RKO (cell line): Measurements from ENCODE around the gene UBE2G1.

ENCODE experiments used
- DNase-seq: peaks from one replicate; pipeline ENCODE4 v3.0.0-alpha.2; 2016; ENCODE audit warnings: low spot score

UBE2G1 gene

DNA sequence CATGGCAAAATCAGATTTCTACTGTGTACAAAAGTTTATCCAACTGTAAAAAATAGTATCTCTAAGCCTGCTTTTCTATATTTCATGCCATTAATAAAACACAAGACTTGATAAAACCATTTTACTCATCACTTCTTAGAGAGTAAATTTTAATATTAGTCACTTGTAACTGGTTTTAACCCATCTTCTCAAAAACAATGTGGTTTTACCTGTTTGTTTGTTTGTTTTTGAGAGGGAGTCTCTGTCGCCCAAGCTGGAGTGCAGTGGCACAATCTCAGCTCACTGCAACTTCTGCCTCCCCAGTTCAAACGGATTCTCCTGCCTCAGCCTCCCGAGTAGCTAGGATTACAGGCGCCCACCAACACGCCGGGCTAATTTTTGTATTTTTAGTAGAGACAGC, 32.1 kb downstream of the UBE2G1 start:
- no peak for DNase-seq

DNA sequence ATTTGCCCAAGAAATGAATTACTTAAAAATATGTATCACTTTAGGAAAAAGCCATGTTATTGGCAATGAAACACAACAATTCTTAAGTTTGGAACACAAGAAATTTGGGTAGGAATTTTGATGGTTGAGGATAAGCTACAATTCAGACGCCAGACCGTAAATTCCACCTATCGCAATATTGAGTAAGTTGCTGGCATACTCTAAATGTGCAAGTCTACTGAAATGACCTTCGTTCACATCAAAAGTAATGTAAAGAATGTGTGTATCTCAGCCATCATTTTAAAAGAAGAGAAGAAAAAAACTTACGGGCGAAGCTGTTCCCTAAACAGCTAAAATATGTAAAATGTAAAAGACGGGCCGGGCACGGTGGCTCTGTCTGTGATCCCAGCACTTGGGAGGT, 33.4 kb downstream of the UBE2G1 start:
- no peak for DNase-seq

DNA sequence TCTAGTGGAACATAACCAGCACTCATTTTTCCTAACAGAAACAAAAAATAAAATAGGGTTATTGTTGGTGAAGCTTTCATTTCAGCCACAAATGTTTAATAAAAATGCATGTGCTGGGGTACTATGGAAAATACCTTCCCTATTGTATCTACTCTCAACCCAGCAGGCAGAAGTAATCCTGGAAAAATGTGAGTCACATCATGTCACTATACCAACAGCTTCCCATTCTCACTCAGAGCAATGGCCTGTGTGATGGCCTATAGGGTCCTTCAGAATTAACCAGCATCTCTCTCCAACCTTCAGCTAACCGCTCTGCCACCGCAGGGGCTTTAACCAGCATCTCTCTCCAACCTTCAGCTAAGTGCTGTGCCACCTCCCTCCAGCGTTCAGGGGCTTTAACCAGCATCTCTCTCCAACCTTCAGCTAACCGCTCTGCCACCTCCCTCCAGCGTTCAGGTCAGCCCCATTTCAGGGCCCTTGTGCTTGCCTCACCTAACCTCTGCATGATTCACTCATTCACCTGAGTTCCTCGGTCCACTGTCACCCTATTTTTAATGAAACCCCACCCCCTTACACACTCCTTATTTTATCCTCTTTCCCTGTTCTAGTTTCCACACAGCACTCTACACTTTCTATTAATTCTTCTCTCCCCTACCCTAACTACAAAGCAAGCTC, 34.0 kb downstream of the UBE2G1 start:
- DNase-seq: no peak

DNA sequence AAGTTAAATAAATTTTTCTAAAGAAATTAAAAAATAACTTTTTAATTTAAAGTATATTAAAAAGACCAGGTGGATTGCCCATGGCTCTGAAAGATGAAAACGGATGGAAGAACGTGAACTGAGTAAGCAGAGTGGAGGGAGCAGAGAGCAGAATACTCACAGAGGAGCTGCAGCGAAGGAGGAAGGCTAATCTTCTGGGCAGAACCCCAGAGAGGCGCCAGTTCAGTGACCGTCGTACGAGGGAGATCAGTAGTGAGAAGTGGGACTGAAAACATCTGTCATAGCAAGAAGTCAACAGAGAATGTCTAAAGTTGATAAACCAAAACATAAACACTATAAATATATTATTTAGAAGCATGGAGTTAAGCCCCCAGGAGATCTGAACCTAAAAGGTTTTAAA, 34.9 kb downstream of the UBE2G1 start:
- DNase-seq: no peak

DNA sequence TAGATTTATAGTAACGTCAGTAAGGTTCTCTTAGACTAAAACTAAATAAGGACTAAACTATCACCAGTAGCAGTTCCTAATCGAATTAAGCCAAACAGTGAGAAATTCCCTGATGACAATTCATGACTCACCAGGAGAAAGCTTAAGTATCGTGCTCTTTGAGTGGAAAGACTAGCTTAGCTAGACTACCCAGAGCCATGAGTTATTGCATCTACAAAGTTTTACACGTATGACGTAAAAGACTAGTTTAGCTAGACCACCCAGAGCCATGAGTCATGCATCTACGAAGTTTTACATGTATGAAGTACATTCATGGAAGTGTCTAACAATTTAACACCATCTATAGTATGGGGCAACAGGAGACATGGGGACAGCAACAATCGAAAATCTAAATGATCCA, 36.6 kb downstream of the UBE2G1 start:
- peak; percentile 86 for DNase-seq

DNA sequence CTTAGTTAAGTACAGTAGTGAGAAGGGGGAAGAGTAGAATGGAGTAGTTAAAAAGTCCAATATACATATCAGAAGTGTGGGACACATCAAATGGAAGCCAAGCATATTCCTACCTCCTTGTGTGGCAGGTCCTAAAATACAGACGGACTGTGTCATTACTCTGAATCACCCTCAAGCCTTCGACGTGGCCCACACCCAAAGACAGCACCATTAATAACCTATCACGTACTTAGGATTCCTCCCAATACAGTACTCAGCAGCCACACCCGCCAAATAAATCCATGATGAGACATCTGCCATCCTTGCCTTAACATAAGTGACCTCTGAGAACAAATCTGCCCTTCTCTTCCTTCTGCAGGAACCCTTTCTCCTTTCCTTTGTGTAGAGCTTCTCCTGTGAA, 38.9 kb downstream of the UBE2G1 start:
- DNase-seq: peak; percentile 12

DNA sequence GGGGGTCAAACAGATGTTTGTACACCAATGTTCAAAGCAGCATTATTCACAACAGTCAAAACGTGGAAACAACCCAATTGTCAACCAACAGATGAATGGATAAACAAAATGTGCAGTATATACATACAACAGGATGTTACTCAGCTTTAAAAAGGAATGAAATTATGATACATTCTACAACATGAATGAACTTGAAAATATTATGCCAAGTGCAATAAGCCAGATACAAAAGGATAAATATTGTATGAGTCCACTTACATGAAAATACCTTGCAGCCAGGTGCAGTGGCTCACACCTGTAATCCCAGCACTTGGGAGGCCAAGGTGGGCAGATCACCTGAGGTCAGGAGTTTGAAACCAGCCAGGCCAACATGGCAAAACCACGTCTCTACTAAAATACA, 39.9 kb downstream of the UBE2G1 start:
- no peak for DNase-seq

DNA sequence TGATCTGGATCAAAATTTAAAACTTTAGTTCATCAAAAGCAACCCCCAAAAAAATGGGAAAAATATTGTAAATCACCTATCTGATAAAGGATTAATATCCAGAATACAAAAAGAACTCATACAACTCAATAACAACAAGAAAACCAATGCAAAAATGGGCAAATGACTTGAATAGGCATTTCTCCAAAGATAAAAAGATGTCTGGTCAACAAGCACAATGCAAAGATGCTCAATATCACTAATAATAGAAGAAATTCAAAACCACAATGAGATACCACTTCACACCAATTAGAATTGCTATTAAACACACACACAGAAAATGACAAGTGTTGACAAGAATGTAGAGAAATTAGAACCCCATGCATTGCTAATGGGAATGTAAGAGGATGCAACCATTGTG, 40.4 kb downstream of the UBE2G1 start:
- no peak for DNase-seq

DNA sequence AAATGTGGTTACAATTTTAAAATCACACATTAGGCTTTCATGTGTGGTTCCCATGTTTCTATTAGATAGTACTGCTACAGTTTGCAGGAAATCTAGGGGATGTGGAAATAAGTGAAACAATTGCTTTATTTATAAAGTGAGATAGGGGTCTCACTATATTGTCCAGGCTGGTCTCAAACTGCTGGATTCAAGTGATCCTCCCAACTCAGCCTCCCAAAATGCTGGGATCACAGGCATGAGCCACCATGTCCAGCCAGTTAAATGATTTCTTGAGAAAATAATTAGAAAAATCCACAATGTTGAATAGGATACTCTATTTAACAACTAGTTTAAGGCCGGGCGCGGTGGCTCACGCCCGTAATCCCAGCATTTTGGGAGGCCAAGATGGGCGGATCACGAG, 42.0 kb downstream of the UBE2G1 start:
- DNase-seq: no peak

DNA sequence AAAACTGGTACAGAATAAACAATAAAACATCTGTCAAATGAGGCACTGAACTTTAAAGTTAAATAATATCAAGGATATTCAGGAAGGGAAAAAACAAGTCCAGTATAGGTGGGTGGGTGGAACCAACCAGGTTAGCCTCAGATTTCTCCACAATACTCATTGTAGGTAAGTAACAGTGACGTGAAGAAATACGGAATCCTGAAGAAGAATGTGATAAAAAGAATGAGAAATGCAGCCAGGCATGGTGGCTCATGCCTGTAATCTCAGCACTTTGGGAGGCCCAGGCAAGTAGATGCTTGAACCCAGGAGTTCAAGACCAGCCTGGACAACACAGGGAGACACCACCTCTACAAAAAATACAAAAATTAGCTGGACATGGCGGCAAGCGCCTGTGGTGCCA, 47.3 kb downstream of the UBE2G1 start:
- no peak for DNase-seq

DNA sequence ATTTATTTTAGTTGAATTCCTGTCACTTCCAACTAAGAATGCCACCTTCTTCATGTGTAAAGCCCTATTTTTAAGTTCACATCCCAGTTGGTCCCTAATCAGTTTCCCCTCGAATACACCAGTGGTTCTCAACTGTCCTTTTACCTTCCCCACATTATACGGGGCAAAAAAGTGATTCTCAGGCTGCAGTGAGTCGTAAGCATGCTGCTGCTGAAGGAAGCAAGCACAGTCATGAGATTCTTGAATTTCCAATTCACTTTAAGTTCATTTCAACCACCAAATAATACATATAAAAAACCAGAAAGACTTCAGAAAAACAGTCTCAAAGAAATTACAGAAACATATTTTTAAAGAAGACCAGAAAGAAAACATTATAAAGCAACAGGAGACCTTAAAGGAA, 47.9 kb downstream of the UBE2G1 start:
- DNase-seq: no peak

DNA sequence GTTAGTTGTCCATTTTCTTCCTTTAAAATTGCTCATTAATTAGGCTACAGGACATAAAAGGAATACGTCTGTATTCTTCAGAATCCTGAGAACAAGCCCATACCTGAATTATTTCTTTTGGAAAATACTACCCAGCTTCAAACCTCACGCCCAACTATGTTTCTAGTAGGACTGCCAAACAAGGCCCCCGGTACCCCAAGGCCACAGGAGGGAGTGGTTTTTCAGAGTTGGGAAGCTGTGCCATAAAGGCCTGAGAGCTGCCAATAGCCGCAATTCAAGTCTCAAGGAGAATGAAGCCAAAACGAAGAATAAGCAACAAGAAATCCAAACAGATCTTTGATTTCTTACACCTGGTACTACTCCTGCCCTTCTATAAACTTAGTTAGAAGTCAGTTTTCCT, 48.3 kb downstream of the UBE2G1 start:
- DNase-seq: no peak

DNA sequence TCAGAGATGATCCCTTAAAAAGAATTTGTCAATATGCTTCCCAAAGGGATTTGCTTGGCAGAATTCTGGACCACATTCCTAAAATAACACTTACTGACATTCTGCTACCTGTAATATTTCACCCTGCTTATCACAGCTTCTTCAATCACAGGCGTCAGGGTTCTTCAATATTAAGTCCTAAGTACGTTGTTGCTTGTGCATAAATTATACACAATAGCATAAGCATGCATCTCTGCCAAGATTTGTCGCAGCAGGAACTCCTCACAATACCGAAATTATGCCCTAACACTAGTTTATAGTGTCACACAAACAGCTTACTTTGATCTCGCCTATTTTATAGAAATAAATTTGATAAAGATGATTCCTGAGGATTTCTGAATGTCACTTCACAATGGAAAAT, 48.9 kb downstream of the UBE2G1 start:
- no peak for DNase-seq

DNA sequence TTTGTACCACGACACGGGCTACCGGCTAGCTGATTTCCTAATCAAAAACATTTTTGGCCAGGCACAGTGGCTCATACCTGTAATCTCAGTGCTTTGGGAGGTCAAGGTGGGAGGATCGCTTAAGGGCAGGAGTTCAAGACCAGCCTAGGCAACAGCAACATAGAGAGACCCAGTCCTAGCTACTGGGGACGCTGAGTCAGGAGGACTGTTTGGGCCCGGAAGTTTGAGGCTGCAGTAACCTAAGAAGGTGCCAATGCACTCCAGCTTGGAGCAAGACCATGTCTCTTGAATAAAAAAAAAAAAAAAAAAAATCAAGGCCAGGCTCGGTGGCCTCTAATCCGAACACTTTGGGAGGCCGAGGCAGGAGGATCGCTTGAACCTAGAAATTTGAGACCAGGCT, 49.8 kb downstream of the UBE2G1 start:
- DNase-seq: no peak

DNA sequence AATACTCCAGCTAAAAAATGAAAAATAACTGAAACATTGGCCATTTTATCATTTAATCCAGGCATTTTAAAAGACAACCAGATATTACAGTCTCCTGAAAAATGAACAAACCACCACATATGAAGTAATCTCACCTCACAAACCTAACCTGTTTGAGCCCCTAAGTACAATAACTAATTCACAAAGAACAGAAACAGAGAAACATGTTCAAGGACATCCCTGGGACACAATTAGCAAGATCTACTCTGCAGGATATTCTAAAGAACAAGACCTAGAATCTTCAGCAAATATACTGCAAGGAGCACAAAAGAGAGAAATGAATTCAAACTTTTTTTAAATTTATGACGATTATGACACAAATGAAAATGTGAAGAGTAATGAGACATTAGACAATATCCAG, 51.9 kb downstream of the UBE2G1 start:
- no peak for DNase-seq

DNA sequence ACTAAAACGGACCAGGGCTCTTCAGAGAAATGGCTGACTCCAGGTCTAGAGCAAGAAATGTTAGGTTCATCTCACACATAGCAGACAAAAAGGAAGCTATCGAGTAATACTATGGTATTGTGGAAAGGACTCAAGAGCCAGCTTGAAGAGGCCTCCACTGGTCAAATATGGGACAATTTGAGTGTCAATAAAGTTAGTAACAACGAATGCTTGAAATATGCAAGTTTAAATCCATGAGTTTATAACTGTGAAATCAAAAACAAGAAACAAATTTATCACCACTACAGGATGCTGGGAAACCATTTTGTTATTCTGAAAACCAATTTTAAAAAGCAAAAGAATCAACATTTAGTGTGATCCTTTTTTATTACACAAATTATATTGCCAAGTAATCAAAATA, 52.3 kb downstream of the UBE2G1 start:
- DNase-seq: no peak

DNA sequence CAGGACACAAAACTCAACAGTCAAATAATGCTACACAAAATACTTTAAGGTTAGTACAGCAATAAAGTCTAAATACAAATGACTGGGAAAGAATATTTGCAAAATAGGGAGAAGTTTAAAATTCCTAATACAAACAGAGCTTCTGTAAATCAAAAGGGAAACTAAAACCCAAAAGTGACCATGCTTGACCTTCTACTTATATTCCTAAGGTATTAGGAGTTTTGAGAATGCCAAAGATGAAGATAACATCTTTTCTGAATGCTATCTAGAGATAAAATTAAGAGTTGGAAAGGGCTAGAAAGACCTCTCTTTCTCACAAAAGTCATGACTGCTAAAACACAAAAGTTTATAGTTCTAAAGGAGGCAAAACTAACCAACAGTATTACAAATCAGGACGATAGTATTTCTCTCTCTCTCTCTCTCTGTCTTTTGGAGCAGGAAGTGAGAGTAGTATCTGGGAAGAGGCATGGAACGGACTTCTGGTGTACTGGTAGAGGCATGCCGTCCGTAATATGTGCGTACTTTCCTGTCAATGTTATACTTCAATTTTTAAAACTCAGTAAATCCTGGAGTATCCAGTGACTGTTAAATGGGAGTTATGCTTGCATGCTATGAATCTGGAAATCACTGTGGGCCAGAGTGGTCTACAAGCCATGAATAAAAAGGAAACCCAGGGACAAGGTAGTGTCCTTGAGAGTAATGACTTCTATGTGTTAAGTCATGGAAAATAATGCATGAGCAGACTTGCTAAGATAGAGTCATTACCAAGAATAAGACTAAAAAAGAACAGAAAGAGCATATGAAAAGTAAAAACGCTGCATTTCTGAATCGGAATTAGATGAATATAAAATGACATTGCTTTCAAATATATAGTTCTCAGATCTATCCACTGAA, 53.0 kb downstream of the UBE2G1 start:
- no peak for DNase-seq

DNA sequence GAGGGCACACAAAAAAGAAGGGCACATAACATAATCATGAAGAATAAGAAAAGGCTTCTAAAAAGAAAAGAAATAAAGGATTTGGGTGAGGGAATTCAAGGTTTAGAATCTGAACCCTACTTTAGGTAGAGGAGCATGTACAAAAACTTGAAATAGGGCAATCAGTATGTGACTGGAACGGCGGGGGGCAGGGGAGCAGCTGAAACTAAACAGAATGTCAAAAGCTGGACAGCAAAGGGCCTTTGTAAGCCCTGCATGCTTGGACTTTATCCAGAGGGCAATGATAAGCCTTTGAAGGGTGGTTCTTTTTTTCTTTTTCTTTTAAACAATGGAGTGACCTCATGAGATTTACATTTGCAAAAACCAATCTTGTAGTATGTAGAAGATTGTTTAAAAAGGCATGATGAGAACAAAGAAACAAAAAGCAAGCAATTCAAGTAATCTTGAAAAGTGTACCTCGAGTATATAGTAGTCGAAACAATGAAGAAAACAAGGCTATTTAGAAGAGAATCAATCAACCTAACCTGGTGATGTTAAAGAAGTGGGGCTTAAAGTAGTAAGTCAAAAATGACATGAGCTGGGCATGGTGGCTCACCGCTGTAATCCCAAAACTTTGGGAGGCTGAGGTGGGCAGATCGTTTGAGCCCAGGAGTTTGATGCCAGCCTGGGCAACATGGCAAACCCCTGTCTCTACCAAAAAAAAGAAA, 56.0 kb downstream of the UBE2G1 start:
- no peak for DNase-seq

DNA sequence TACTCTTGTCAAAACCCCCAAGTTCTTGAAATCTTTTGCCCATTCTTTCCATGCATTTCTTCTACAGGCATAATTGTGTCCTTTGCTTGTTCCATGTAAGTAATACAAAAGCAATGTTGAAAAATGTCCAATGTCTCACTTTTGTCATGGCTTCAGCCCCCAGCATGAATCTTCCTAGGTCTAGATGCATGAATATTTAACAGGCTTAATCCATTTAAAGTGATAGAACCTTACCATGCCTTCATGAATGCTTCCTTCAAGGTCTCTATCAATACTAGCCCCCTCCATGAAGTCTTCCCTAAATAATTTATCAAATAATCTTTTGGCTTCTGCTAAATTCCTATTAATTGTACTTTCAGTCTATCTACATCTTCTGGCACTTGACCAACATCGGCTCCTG, 56.6 kb downstream of the UBE2G1 start:
- no peak for DNase-seq

DNA sequence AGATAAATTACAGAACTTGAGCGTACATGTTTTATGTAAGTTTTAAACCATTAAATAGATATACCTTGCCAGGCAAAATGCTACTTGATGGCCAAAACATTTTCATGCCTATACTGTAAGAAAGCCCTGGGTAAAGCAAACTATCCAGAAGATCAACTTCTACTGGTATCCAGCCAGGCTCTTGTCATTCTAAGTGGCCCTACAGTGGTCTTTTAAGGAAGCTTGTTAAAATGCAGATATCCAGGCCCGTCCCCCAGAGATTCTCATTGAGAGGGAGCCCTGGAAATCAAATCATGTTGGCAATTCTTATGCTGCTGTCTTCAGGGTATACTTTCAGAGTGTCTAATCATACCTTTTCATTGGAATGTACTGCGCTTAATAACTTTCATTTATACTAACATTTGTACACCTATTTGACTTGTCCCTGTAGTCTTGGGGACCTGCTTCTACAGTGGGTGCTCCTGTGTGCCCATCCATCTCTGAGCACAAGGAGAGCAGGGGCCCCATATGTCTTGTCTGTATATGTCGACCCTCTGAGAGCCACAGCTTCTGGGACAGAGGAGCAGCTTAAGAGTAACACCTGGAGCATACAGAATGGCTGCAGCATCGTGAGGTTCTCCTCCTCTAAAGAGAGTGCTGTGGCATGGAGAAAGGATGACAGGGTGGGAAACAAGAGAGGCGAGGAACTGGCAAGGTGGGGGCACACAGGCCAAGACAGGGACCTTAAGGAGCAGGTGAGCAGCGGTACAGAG, 59.1 kb downstream of the UBE2G1 start:
- DNase-seq: no peak

DNA sequence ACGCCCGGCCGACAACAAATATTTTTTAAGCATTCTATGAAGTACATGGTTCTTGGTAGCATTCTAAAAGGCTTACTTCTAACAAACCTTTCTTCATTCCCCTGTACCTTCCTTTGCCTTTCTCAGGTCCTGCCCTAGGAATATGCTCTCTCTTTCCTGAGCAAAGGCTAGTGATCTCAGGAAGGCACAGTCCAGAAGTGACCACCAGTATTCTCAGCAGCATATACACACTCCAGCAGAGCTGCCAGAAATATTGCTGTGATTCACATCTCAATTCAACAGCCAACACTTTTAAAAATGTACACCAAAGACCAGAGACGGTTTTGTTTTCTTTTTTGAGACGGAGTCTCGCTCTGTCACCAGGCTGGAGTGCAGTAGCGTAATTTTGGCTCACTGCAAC, 61.3 kb downstream of the UBE2G1 start:
- no peak for DNase-seq

DNA sequence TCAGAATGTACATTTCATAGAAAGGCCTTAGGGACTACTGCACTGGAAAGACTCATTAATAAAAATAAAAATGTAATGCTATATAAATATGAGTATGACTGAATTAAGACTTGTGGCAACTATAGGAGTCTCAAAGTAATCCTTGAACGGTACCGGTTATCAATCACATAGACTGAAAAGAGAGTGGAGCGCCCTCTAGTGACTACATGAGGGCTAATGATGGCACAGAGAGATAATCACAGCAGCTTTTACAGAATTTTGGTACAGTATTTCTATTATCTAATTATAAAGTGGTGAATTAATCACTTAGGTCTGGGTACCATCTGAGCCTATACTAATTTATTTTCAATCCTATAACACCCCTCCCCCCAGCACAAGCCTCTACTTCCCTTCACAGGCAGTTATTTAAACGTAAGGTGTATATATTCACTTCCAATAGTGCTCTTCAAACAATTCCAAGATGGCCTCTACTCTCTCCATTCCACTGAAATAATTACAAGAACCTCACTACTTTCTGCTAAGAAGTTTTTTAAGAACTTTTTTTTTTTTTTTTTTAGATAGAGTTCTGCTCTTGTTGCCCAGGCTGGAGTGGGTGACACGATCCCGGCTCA, 62.0 kb downstream of the UBE2G1 start:
- DNase-seq: peak; percentile 44
